CD14-positive monocyte (primary cell): ENCODE measurements around the gene SPTBN4. TPM values are rescaled to one million over a fixed set of nuclear protein-coding genes. Genes with fewer than 3 reads are reported as not detected.

Experiments used
- DNase-seq, 3 donors: peaks; one replicate each; pipeline ENCODE4 v3.0.0-alpha.2; 2011 to 2022
- H2AFZ ChIP-seq: 2 replicates; pipeline ENCODE4 v1.6.0; 2012; ENCODE audit warnings: mild to moderate bottlenecking, low read depth, low read length, inconsistent platforms; ENCODE audit not compliant: insufficient read depth, poor library complexity, severe bottlenecking
- H3K27ac ChIP-seq, 2 donors: 1 replicate in 1 of 2; 2 replicates in 1 of 2; pipeline ENCODE4 v1.5.1; 2012 to 2013; ENCODE audit warnings: low read length in 2 of 2, control low read depth in 1 of 2, inconsistent platforms in 1 of 2, low read depth in 1 of 2, mild to moderate bottlenecking in 1 of 2
- H3K27me3 ChIP-seq, 2 donors: one replicate each; pipeline versions ENCODE4 v1.6.0 to v1.6.1; 2011 to 2013; ENCODE audit warnings: low read length in 2 of 2; ENCODE audit not compliant: control insufficient read depth in 2 of 2, insufficient read depth in 2 of 2
- H3K36me3 ChIP-seq, 2 donors: replicated peaks in 1 of 2; 1 replicate in 1 of 2; 2 replicates in 1 of 2; pipeline versions ENCODE4 v1.5.1 to v1.6.1; 2012 to 2013; ENCODE audit warnings: low read length in 2 of 2, control low read depth in 1 of 2, inconsistent platforms in 1 of 2, mild to moderate bottlenecking in 1 of 2; ENCODE audit not compliant: insufficient read depth in 2 of 2, control insufficient read depth in 1 of 2
- H3K4me1 ChIP-seq, 2 donors: 1 replicate in 1 of 2; 2 replicates in 1 of 2; pipeline versions ENCODE4 v1.5.1 to v1.6.1; 2012 to 2013; ENCODE audit warnings: low read length in 2 of 2, control low read depth in 1 of 2, inconsistent platforms in 1 of 2, mild to moderate bottlenecking in 1 of 2, moderate library complexity in 1 of 2; ENCODE audit not compliant: insufficient read depth in 2 of 2, control insufficient read depth in 1 of 2
- H3K4me2 ChIP-seq: replicated peaks from 2 replicates; pipeline ENCODE3; 2012; ENCODE audit warnings: low read length, moderate library complexity, mild to moderate bottlenecking; ENCODE audit not compliant: poor library complexity, severe bottlenecking; ENCODE audit errors: extremely low read depth
- H3K4me3 ChIP-seq, 3 experiments: fragments of 200-600 bp in 1 of 3; sonication (generic) in 1 of 3; replicated peaks in 1 of 3; 1 replicate in 2 of 3; 2 replicates in 1 of 3; pipeline ENCODE4 v1.5.1; 2011 to 2013; ENCODE audit warnings: low read length in 3 of 3, mild to moderate bottlenecking in 3 of 3, control low read depth in 2 of 3, low read depth in 2 of 3, inconsistent platforms in 1 of 3, moderate library complexity in 1 of 3
- H3K79me2 ChIP-seq: 2 replicates; pipeline ENCODE4 v1.6.0; 2012; ENCODE audit warnings: mild to moderate bottlenecking, control low read depth, inconsistent platforms, low read length, moderate library complexity; ENCODE audit not compliant: insufficient read depth
- H3K9ac ChIP-seq: 2 replicates; pipeline ENCODE4 v1.6.0; 2017; ENCODE audit warnings: low read length, mild to moderate bottlenecking; ENCODE audit not compliant: insufficient read depth, poor library complexity, severe bottlenecking
- H3K9me3 ChIP-seq, 2 donors: replicated peaks in 1 of 2; 1 replicate in 1 of 2; 2 replicates in 1 of 2; pipeline versions ENCODE4 v1.5.1 to v1.6.1; 2012 to 2013; ENCODE audit warnings: low read length in 2 of 2, control low read depth in 1 of 2; ENCODE audit not compliant: control insufficient read depth in 1 of 2, insufficient read depth in 1 of 2
- H4K20me1 ChIP-seq: 2 replicates; pipeline ENCODE4 v1.6.0; 2012; ENCODE audit warnings: mild to moderate bottlenecking, low read length, control low read depth, moderate library complexity; ENCODE audit not compliant: insufficient read depth
- H3K27ac Mint-ChIP-seq, 7 donors: one replicate each; pipeline ENCODE4 v1.8.0; 2020; ENCODE audit warnings: mild to moderate bottlenecking in 7 of 7, mixed read lengths in 7 of 7, moderate library complexity in 6 of 7, inconsistent platforms in 2 of 7
- H3K27me3 Mint-ChIP-seq, 3 donors: one replicate each; pipeline ENCODE4 v1.8.0; 2021 to 2022; ENCODE audit warnings: low read depth in 3 of 3, mild to moderate bottlenecking in 3 of 3, mixed read lengths in 3 of 3, moderate library complexity in 3 of 3, inconsistent platforms in 1 of 3
- H3K36me3 Mint-ChIP-seq, 2 donors: one replicate each; pipeline ENCODE4 v1.8.0; 2020; ENCODE audit warnings: mixed read lengths in 2 of 2, inconsistent platforms in 1 of 2, mild to moderate bottlenecking in 1 of 2
- H3K4me1 Mint-ChIP-seq: one replicate; pipeline ENCODE4 v1.8.0; 2020; ENCODE audit warnings: mild to moderate bottlenecking, mixed read lengths
- H3K4me3 Mint-ChIP-seq, 2 donors: one replicate each; pipeline ENCODE4 v1.8.0; 2020; ENCODE audit warnings: mild to moderate bottlenecking in 2 of 2, mixed read lengths in 2 of 2, moderate library complexity in 1 of 2
- H3K9me3 Mint-ChIP-seq, 7 donors: one replicate each; pipeline ENCODE4 v1.8.0; 2020 to 2022; ENCODE audit warnings: mixed read lengths in 7 of 7, mild to moderate bottlenecking in 6 of 7, moderate library complexity in 6 of 7, inconsistent platforms in 2 of 7
- whole genome bisulfite sequencing: methylation state at CpG from one replicate; pipeline ENCODE4 v1.1.5; 2013; ENCODE audit warnings: missing lambda C conversion rate; ENCODE audit not compliant: insufficient coverage; 5-methylcytosine and 5-hydroxymethylcytosine counted together
- intact Hi-C, 2 donors: fragments of 100-400 bp; cut with micrococcal nuclease; formaldehyde crosslinking; loops; one replicate each; pipeline versions ENCODE4 v1.15.0 to v1.15.1; 2023
- polyA plus RNA-seq, 3 donors: library from polyadenylated mRNA; depleted of rRNA in 1 of 3; unstranded in 2 of 3; stranded (reverse) in 1 of 3; fragments of 300-500 nt in 2 of 3; fragments of >200 nt in 1 of 3; fragmentation: Illumina TruSeq in 2 of 3; gene quantifications; 1 replicate in 2 of 3; 2 replicates in 1 of 3; pipeline ENCODE4 v1.2.3, GENCODE V29; 2012 to 2021
- TF ChIP-seq, protein P1 (sequence below): fragments of 200-600 bp; IDR thresholded peaks from one replicate; pipeline ENCODE4 v1.8.0; 2022; ENCODE audit warnings: antibody characterized with exemption, mild to moderate bottlenecking

Gene SPTBN4
- polyA plus RNA-seq, 3 donors: 0.07 TPM; not detected in 2

- no peak overlapping the region for H3K9ac ChIP-seq
- peaks cover 5 to 10% of the 10 kb centered on the region in 2 donors for H3K36me3 Mint-ChIP-seq
Observed at GRCh38 chr19:40471111-40471510, 4.3 kb downstream of the SPTBN4 start.

DNA sequence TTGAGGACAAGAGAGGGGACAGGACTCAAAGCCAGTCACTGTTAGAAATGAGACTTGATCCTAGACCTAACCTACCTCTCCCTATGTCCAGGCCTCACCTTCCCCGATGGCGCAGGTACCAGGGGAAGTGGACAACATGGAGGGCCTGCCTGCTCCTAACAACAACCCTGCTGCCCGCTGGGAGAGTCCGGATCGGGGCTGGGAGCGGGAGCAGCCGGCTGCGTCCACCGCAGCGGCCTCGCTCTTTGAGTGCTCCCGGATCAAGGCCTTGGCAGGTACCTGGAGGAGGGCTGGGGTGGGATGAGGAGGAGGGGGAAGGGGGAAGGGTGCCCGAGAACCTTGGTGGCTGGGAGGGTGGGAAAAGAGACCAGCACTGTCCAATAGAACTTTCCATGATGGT, 5.7 kb downstream of the SPTBN4 start:
- H3K27ac Mint-ChIP-seq: no peak overlapping the region
- no peak overlapping the region for H3K27ac ChIP-seq
- H3K27me3 Mint-ChIP-seq: peaks cover 21 to 30% (median 25%) of the 10 kb centered on the region in 3 donors

More at GRCh38 chr19:40471111-40471510, 4.3 kb downstream of the SPTBN4 start:
- Mint-ChIP-seq H3K4me1 (peaks cover 13% of the 10 kb centered on the region), H3K4me3 (no peak overlapping the region), H3K9me3 (peaks cover 2 to 10% (median 6%) of the 10 kb centered on the region in 7 donors), H3K27me3 (peaks cover 25 to 35% (median 35%) of the 10 kb centered on the region in 3 donors), H3K27ac (no peak overlapping the region)
- TF ChIP-seq, protein P1, sequence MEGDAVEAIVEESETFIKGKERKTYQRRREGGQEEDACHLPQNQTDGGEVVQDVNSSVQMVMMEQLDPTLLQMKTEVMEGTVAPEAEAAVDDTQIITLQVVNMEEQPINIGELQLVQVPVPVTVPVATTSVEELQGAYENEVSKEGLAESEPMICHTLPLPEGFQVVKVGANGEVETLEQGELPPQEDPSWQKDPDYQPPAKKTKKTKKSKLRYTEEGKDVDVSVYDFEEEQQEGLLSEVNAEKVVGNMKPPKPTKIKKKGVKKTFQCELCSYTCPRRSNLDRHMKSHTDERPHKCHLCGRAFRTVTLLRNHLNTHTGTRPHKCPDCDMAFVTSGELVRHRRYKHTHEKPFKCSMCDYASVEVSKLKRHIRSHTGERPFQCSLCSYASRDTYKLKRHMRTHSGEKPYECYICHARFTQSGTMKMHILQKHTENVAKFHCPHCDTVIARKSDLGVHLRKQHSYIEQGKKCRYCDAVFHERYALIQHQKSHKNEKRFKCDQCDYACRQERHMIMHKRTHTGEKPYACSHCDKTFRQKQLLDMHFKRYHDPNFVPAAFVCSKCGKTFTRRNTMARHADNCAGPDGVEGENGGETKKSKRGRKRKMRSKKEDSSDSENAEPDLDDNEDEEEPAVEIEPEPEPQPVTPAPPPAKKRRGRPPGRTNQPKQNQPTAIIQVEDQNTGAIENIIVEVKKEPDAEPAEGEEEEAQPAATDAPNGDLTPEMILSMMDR: no peak
- intact Hi-C loops: no loop called here
- Histone ChIP-seq H3K4me3 (no peak overlapping the region), H3K79me2 (no peaks in the 10 kb centered on the region), H3K4me1 (peaks cover 11 to 16% of the 10 kb centered on the region in 2 donors), H3K4me2 (no peak overlapping the region), H3K27ac (no peak overlapping the region), H3K9me3 (no peaks in the 10 kb centered on the region), H3K36me3 (no peaks in the 10 kb centered on the region), H4K20me1 (no peaks in the 10 kb centered on the region), H3K27me3 (peaks cover 13 to 24% of the 10 kb centered on the region in 2 donors), H2AFZ (no peak overlapping the region)
- no CpG with 5 or more reads among the region's 3 CpGs for WGBS
- DNase-seq: no peak

More for the DNA sequence above, 5.7 kb downstream of the SPTBN4 start:
- Histone ChIP-seq H3K4me2 (no peak overlapping the region), H3K9me3 (no peaks in the 10 kb centered on the region), H3K27me3 (peaks cover 6 to 13% of the 10 kb centered on the region in 2 donors), H4K20me1 (no peaks in the 10 kb centered on the region), H2AFZ (no peak overlapping the region), H3K4me3 (no peak overlapping the region), H3K9ac (no peak overlapping the region), H3K79me2 (no peaks in the 10 kb centered on the region), H3K4me1 (peaks cover 0 to 2% of the 10 kb centered on the region in 2 donors), H3K36me3 (no peaks in the 10 kb centered on the region)
- TF ChIP-seq, protein P1: no peak
- intact Hi-C loops: no loop called here
- WGBS: 100% methylated on average over 2 of the region's 13 CpGs
- H3K4me3 Mint-ChIP-seq: no peak overlapping the region
- H3K9me3 Mint-ChIP-seq: peaks cover 0 to 4% (median 0%) of the 10 kb centered on the region in 7 donors
- H3K36me3 Mint-ChIP-seq: peaks cover 0 to 4% of the 10 kb centered on the region in 2 donors
- peaks cover 7% of the 10 kb centered on the region for H3K4me1 Mint-ChIP-seq
- DNase-seq: no peak
